ENCODE data around the gene COPRS.
"Not testable (repeated sequence)": the region's sequence is repeated elsewhere in the genome, so short reads cannot be mapped to it uniquely, and the experiment has no call there.

Gene COPRS

GRCh38 chr17:31811101-31811500, 47.9 kb downstream of the COPRS start:
- in situ Hi-C loops (cut with MboI; ENCODE audit: low sequenced_read_pairs): no loop called here

- in situ Hi-C loops (cut with MboI; ENCODE audit: low sequenced_read_pairs): not testable (repeated sequence)
These were observed 49.2 kb downstream of the COPRS start for GRCh38 chr17:31809876-31810275.

- in situ Hi-C loops (cut with MboI; ENCODE audit: low sequenced_read_pairs): no loop called here
These were observed 50.5 kb downstream of the COPRS start for GRCh38 chr17:31808521-31809050.

- in situ Hi-C loops (cut with MboI; ENCODE audit: low sequenced_read_pairs): no loop called here
These were observed 51.2 kb downstream of the COPRS start for GRCh38 chr17:31807846-31808245.

GRCh38 chr17:31806921-31807320, 52.1 kb downstream of the COPRS start:
- in situ Hi-C loops (cut with MboI; ENCODE audit: low sequenced_read_pairs): no loop called here

- in situ Hi-C loops (cut with MboI; ENCODE audit: low sequenced_read_pairs): no loop called here
These were observed 55.4 kb downstream of the COPRS start for GRCh38 chr17:31803494-31804213.

GRCh38 chr17:31802502-31802901, 56.5 kb downstream of the COPRS start:
- in situ Hi-C loops (cut with MboI; ENCODE audit: low sequenced_read_pairs): no loop called here
